ENCODE data around the gene SEMA3B. TPM values are rescaled to one million over a fixed set of nuclear protein-coding genes. Genes with fewer than 3 reads are reported as not detected.

The SEMA3B gene
- total and polyA plus RNA-seq, 9 of the 15 experiments (the other 6 are each of a cell fraction or from before 2014, with no cell fraction given): 0.03 to 1.8 (median 0.55) TPM; not detected in 1

DNA sequence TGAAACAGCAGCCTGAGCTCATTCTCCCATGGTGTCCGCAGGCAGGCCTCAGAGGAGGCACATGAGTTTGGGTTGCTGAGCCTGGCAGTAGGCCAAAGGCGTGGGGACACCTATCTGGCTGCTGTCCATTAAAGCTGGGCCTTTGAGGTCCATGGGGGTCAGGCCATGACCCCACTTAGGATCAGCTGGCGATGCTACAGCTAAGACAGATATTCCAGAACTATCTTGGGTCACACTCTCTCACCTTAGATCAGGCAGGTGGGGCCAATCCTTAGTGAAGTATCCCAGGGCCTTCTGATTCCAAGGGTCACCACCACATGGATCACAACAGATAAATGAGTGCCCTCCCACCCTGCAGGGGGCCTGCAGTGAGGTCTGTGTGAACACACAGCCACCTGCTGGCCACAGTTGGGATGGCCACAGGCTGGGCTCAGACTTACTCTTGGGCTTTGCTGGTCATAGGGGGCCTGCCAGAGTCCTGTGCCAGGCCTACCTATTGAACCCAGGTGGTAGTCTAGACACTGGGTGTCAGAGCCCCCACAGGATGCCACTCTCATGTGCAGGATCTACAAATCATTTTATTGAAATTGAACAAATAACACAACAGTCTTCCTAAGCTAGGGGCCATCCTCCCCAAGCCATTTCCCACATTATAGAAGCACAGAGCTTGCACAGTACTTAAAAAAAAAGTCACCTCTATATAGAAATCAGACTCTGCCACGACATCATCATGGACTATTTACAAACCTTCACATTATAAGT is 55.6 kb downstream of the SEMA3B start (continued):
- TF ChIP-seq ZC3H11A (IDR thresholded peaks at IDR 0.05; ENCODE audit: low read depth, low read length): no peak
- peak; percentile 75 for TF ChIP-seq NR2C1 (IDR thresholded peaks at IDR 0.05)
- peak; percentile 39; the same call in 1 of the 2 replicates for TF ChIP-seq NR2C1 (tag; IDR thresholded peaks at IDR 0.05)
- TF ChIP-seq NR2C2 (CRISPR knock-in tag; IDR thresholded peaks at IDR 0.05): no peak
- TF ChIP-seq NR2C2 (tag; IDR thresholded peaks at IDR 0.05): peak; percentile 64; the same call in 1 of the 2 replicates
- TF ChIP-seq RAD21 (CRISPR knock-in tag; conservative IDR thresholded peaks at IDR 0.05 in 1 of 2, IDR thresholded peaks at IDR 0.05 in 1 of 2): peak; percentile 70 to 91
- TF ChIP-seq TRIM28 (IDR thresholded peaks at IDR 0.05): no peak
- TF ChIP-seq, protein P1, sequence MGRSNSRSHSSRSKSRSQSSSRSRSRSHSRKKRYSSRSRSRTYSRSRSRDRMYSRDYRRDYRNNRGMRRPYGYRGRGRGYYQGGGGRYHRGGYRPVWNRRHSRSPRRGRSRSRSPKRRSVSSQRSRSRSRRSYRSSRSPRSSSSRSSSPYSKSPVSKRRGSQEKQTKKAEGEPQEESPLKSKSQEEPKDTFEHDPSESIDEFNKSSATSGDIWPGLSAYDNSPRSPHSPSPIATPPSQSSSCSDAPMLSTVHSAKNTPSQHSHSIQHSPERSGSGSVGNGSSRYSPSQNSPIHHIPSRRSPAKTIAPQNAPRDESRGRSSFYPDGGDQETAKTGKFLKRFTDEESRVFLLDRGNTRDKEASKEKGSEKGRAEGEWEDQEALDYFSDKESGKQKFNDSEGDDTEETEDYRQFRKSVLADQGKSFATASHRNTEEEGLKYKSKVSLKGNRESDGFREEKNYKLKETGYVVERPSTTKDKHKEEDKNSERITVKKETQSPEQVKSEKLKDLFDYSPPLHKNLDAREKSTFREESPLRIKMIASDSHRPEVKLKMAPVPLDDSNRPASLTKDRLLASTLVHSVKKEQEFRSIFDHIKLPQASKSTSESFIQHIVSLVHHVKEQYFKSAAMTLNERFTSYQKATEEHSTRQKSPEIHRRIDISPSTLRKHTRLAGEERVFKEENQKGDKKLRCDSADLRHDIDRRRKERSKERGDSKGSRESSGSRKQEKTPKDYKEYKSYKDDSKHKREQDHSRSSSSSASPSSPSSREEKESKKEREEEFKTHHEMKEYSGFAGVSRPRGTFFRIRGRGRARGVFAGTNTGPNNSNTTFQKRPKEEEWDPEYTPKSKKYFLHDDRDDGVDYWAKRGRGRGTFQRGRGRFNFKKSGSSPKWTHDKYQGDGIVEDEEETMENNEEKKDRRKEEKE (IDR thresholded peaks at IDR 0.05; ENCODE audit: borderline replicate concordance in 1 of 2, control insufficient read depth in 1 of 2, low read depth in 2 of 2, low read length in 1 of 2): no peak
- TF ChIP-seq, protein P2, sequence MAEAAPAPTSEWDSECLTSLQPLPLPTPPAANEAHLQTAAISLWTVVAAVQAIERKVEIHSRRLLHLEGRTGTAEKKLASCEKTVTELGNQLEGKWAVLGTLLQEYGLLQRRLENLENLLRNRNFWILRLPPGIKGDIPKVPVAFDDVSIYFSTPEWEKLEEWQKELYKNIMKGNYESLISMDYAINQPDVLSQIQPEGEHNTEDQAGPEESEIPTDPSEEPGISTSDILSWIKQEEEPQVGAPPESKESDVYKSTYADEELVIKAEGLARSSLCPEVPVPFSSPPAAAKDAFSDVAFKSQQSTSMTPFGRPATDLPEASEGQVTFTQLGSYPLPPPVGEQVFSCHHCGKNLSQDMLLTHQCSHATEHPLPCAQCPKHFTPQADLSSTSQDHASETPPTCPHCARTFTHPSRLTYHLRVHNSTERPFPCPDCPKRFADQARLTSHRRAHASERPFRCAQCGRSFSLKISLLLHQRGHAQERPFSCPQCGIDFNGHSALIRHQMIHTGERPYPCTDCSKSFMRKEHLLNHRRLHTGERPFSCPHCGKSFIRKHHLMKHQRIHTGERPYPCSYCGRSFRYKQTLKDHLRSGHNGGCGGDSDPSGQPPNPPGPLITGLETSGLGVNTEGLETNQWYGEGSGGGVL (CRISPR knock-in tag; IDR thresholded peaks at IDR 0.05): no peak
- no peak for TF ChIP-seq NFYB (IDR thresholded peaks at IDR 0.05; ENCODE audit: extremely low read depth, insufficient read length)
- no peak for TF ChIP-seq ATF1 (CRISPR knock-in tag; IDR thresholded peaks at IDR 0.05)
- TF ChIP-seq ATF1 (tag; IDR thresholded peaks at IDR 0.05): peak; percentile 36; the same call in 1 of the 2 replicates
- no peak for TF ChIP-seq MTA1 (IDR thresholded peaks at IDR 0.05; ENCODE audit: borderline replicate concordance)
